ENCODE data around the gene CWC15. TPM values are rescaled to one million over a fixed set of nuclear protein-coding genes. Genes with fewer than 3 reads are reported as not detected.

CWC15 gene
- total RNA-seq, 6 donors from 2014 or later, result 23.0 to 55.5 (median 42.6) TPM

GRCh38 chr11:94988748-94989147, 15.4 kb upstream of the CWC15 start:
- H3K9me3 ChIP-seq, result no peaks in the 10 kb centered on the region
- H3K4me3 ChIP-seq, result no peak overlapping the region
- 83 to 91% methylated on average over 1 of the region's 1 CpG for WGBS, 2 donors
- H3K27ac ChIP-seq, result no peak overlapping the region
- H3K27me3 ChIP-seq, result no peaks in the 10 kb centered on the region
- no peaks in the 10 kb centered on the region for H3K36me3 ChIP-seq
- TF ChIP-seq EP300 (IDR thresholded peaks at IDR 0.05) (no peak), CTCF (IDR thresholded peaks at IDR 0.05) (no peak), POLR2A (IDR thresholded peaks at IDR 0.05) (no peak), POLR2AphosphoS5 (IDR thresholded peaks at IDR 0.05) (no peak)
- no peaks in the 10 kb centered on the region for H3K4me1 ChIP-seq
- ATAC-seq (ENCODE audit: low FRiP score in 2 of 2) (no peak), DNase-seq (no peak)

DNA sequence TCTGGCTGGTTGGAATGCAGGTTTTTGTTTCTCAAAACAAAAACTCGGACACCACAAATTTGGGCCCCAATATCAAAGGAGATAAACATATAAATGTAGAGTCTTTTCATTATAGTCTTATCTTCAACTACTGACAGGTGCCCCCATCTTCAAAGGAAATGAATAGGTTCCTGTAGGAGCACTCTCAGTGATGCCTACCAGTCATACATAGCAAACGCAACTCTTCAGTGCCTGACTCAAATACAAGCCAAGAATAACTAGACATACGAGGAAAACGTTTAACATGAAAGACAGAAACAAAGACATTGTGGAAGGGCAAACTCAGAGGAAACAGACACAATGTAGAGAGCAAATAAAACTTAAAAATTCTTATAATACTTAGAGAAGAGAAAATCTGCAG, 14.0 kb upstream of the CWC15 start:
- H3K9me3 ChIP-seq, result no peaks in the 10 kb centered on the region
- ATAC-seq (ENCODE audit: low FRiP score in 2 of 2) (no peak), DNase-seq (no peak)
- no peaks in the 10 kb centered on the region for H3K4me1 ChIP-seq
- H3K27ac ChIP-seq, result no peak overlapping the region
- WGBS, 2 donors, result 72 to 74% methylated on average over 4 of the region's 4 CpGs
- H3K27me3 ChIP-seq, result no peaks in the 10 kb centered on the region
- TF ChIP-seq POLR2A (IDR thresholded peaks at IDR 0.05) (no peak), CTCF (IDR thresholded peaks at IDR 0.05) (no peak), EP300 (IDR thresholded peaks at IDR 0.05) (no peak), POLR2AphosphoS5 (IDR thresholded peaks at IDR 0.05) (no peak)
- H3K4me3 ChIP-seq, result no peak overlapping the region
- no peaks in the 10 kb centered on the region for H3K36me3 ChIP-seq

GRCh38 chr11:94975599-94975998, 2.2 kb upstream of the CWC15 start:
- DNase-seq (no peak), ATAC-seq (ENCODE audit: low FRiP score in 2 of 2) (no peak)
- Histone ChIP-seq H3K4me3 (no peak overlapping the region), H3K9me3 (no peaks in the 10 kb centered on the region), H3K4me1 (peaks cover 4 to 17% (median 10%) of the 10 kb centered on the region in 4 donors), H3K27me3 (no peaks in the 10 kb centered on the region), H3K27ac (no peak overlapping the region), H3K36me3 (peaks cover under 1 to 15% (median 7%) of the 10 kb centered on the region in 4 donors)
- TF ChIP-seq POLR2A (IDR thresholded peaks at IDR 0.05) (no peak), CTCF (IDR thresholded peaks at IDR 0.05) (no peak), EP300 (IDR thresholded peaks at IDR 0.05) (no peak), POLR2AphosphoS5 (IDR thresholded peaks at IDR 0.05) (no peak)
- WGBS, 2 donors, result 97 to 100% methylated on average over 1 of the region's 1 CpG

DNA sequence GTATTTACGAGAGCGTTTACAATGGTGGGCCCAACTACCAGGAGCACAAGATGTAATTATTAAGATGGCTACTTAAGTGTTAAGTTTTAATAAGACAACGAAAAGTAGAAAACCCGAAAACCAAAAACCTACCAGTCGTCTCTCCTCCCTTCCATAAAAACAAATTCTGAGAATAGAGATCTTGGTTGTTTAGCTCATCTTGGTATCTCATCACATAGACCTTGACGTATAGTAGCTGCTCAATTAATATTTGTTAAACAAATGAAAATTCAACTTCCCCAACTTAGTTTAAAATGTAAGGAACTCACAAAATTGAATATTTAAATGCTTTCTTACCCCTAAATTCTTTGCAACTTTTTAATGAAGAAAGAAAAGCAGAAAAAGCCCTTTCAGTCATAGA, 822 bp upstream of the CWC15 start:
- ATAC-seq (ENCODE audit: low FRiP score in 2 of 2) (no peak), DNase-seq (no peak)
- Histone ChIP-seq H3K27me3 (no peaks in the 10 kb centered on the region), H3K9me3 (no peaks in the 10 kb centered on the region), H3K36me3 (peaks cover 13 to 29% (median 21%) of the 10 kb centered on the region in 4 donors), H3K4me1 (peaks cover 4 to 17% (median 10%) of the 10 kb centered on the region in 4 donors), H3K4me3 (peak overlapping the region in 3 of 4 donors; percentile 66 to 83 (median 70)), H3K27ac (no peak overlapping the region)
- whole genome bisulfite sequencing, 2 donors, result 55 to 59% methylated on average over 6 of the region's 6 CpGs
- TF ChIP-seq CTCF (IDR thresholded peaks at IDR 0.05) (no peak), EP300 (IDR thresholded peaks at IDR 0.05) (no peak), POLR2AphosphoS5 (IDR thresholded peaks at IDR 0.05) (no peak), POLR2A (IDR thresholded peaks at IDR 0.05) (no peak)

GRCh38 chr11:94972700-94973098, 657 bp downstream of the CWC15 start:
- no peak for ATAC-seq (ENCODE audit: low FRiP score in 2 of 2)
- peaks cover 4 to 17% (median 10%) of the 10 kb centered on the region in 4 donors for H3K4me1 ChIP-seq
- H3K27me3 ChIP-seq, result no peaks in the 10 kb centered on the region
- no peak for DNase-seq
- TF ChIP-seq POLR2A (IDR thresholded peaks at IDR 0.05) (no peak), CTCF (IDR thresholded peaks at IDR 0.05) (no peak), POLR2AphosphoS5 (IDR thresholded peaks at IDR 0.05) (no peak), EP300 (IDR thresholded peaks at IDR 0.05) (no peak)
- H3K9me3 ChIP-seq, result no peaks in the 10 kb centered on the region
- H3K4me3 ChIP-seq, result peak overlapping the region; percentile 62 to 83 (median 68)
- 3 to 4% methylated on average over 5 of the region's 5 CpGs for WGBS, 2 donors
- peak overlapping the region; percentile 77 to 90 (median 84) for H3K27ac ChIP-seq
- peaks cover 16 to 44% (median 33%) of the 10 kb centered on the region in 4 donors for H3K36me3 ChIP-seq

Measured in upper lobe of left lung (tissue), 6 donors.